Mucosa of gallbladder (tissue), 1 donor: ENCODE measurements around the gene P4HA3. TPM values are rescaled to one million over a fixed set of nuclear protein-coding genes. Genes with fewer than 3 reads are reported as not detected.

Source experiments
- total RNA-seq: library from RNA; stranded (reverse); gene quantifications from one replicate; pipeline ENCODE4 v1.2.1, GENCODE V29; 2021
- donor health status: DM: no; HTN: no; CAD: no.

P4HA3 gene
- total RNA-seq, 1 donor from 2014 or later, result 1.0 TPM

Other genes starting within 250 kb of the P4HA3 start
- gene C2CD3, start 140.6 kb downstream of the P4HA3 start, total RNA-seq, result 24.8 TPM
- gene PPME1, start 140.4 kb downstream of the P4HA3 start, total RNA-seq, result 44.4 TPM
- 14.0 TPM for gene PGM2L1, start 86.8 kb upstream of the P4HA3 start, total RNA-seq
- gene KCNE3, start 155.9 kb upstream of the P4HA3 start, total RNA-seq, result 71.8 TPM
- gene LIPT2, start 182.1 kb upstream of the P4HA3 start, total RNA-seq, result 8.0 TPM